ENCODE measurements around the gene ARID1B.

ARID1B gene

GRCh38 chr6:157224178-157224950 lies 447.2 kb downstream of the ARID1B start:
- Histone ChIP-seq H3K4me1 (ENCODE audit: control insufficient read depth in 5 of 5, insufficient read depth in 5 of 5, low read length in 5 of 5) (peaks cover 9 to 34% (median 21%) of the 10 kb centered on the region in 5 donors), H3K27ac (ENCODE audit: low read depth, low read length) (no peak overlapping the region), H3K9me3 (ENCODE audit: control insufficient read depth in 5 of 5, low read length in 5 of 5) (no peaks in the 10 kb centered on the region), H3K36me3 (ENCODE audit: control insufficient read depth in 5 of 5, insufficient read depth in 5 of 5, low read length in 5 of 5) (no peaks in the 10 kb centered on the region), H3K4me3 (ENCODE audit: low read depth in 1 of 5, low read length in 5 of 5) (no peak overlapping the region), H3K27me3 (ENCODE audit: control insufficient read depth in 5 of 5, insufficient read depth in 4 of 5, low read length in 5 of 5) (peaks cover 0 to 5% (median 0%) of the 10 kb centered on the region in 5 donors), H3K9ac (ENCODE audit: low read length in 5 of 5) (no peak overlapping the region)

- Histone ChIP-seq H3K9me3 (ENCODE audit: control insufficient read depth in 5 of 5, low read length in 5 of 5) (no peaks in the 10 kb centered on the region), H3K27ac (ENCODE audit: low read depth, low read length) (no peak overlapping the region), H3K4me3 (ENCODE audit: low read depth in 1 of 5, low read length in 5 of 5) (no peak overlapping the region), H3K4me1 (ENCODE audit: control insufficient read depth in 5 of 5, insufficient read depth in 5 of 5, low read length in 5 of 5) (peaks cover 9 to 34% (median 21%) of the 10 kb centered on the region in 5 donors), H3K36me3 (ENCODE audit: control insufficient read depth in 5 of 5, insufficient read depth in 5 of 5, low read length in 5 of 5) (no peaks in the 10 kb centered on the region), H3K27me3 (ENCODE audit: control insufficient read depth in 5 of 5, insufficient read depth in 4 of 5, low read length in 5 of 5) (peaks cover 0 to 3% (median 0%) of the 10 kb centered on the region in 5 donors), H3K9ac (ENCODE audit: low read length in 5 of 5) (no peak overlapping the region)
Measured at GRCh38 chr6:157224951-157225574, 447.9 kb downstream of the ARID1B start.

- H3K4me1 ChIP-seq (ENCODE audit: control insufficient read depth in 5 of 5, insufficient read depth in 5 of 5, low read length in 5 of 5) = peaks cover 9 to 32% (median 20%) of the 10 kb centered on the region in 5 donors
- no peaks in the 10 kb centered on the region for H3K36me3 ChIP-seq (ENCODE audit: control insufficient read depth in 5 of 5, insufficient read depth in 5 of 5, low read length in 5 of 5)
- no peaks in the 10 kb centered on the region for H3K9me3 ChIP-seq (ENCODE audit: control insufficient read depth in 5 of 5, low read length in 5 of 5)
- no peak overlapping the region for H3K9ac ChIP-seq (ENCODE audit: low read length in 5 of 5)
- peak overlapping the region; percentile 67 for H3K27ac ChIP-seq (ENCODE audit: low read depth, low read length)
- no peak overlapping the region for H3K4me3 ChIP-seq (ENCODE audit: low read depth in 1 of 5, low read length in 5 of 5)
- peaks cover 0 to 3% (median 0%) of the 10 kb centered on the region in 5 donors for H3K27me3 ChIP-seq (ENCODE audit: control insufficient read depth in 5 of 5, insufficient read depth in 4 of 5, low read length in 5 of 5)
Measured at GRCh38 chr6:157225575-157225995, 448.4 kb downstream of the ARID1B start.

GRCh38 chr6:157226026-157226625 lies 448.9 kb downstream of the ARID1B start:
- H3K9ac ChIP-seq (ENCODE audit: low read length in 5 of 5) = no peak overlapping the region
- H3K36me3 ChIP-seq (ENCODE audit: control insufficient read depth in 5 of 5, insufficient read depth in 5 of 5, low read length in 5 of 5) = no peaks in the 10 kb centered on the region
- peaks cover 0 to 3% (median 0%) of the 10 kb centered on the region in 5 donors for H3K27me3 ChIP-seq (ENCODE audit: control insufficient read depth in 5 of 5, insufficient read depth in 4 of 5, low read length in 5 of 5)
- no peak overlapping the region for H3K4me3 ChIP-seq (ENCODE audit: low read depth in 1 of 5, low read length in 5 of 5)
- no peaks in the 10 kb centered on the region for H3K9me3 ChIP-seq (ENCODE audit: control insufficient read depth in 5 of 5, low read length in 5 of 5)
- H3K27ac ChIP-seq (ENCODE audit: low read depth, low read length) = peak overlapping the region; percentile 67
- peaks cover 9 to 27% (median 15%) of the 10 kb centered on the region in 5 donors for H3K4me1 ChIP-seq (ENCODE audit: control insufficient read depth in 5 of 5, insufficient read depth in 5 of 5, low read length in 5 of 5)

GRCh38 chr6:157226761-157227160 lies 449.6 kb downstream of the ARID1B start:
- H3K4me1 ChIP-seq (ENCODE audit: control insufficient read depth in 5 of 5, insufficient read depth in 5 of 5, low read length in 5 of 5) = peaks cover 6 to 21% (median 12%) of the 10 kb centered on the region in 5 donors
- H3K27ac ChIP-seq (ENCODE audit: low read depth, low read length) = no peak overlapping the region
- no peak overlapping the region for H3K4me3 ChIP-seq (ENCODE audit: low read depth in 1 of 5, low read length in 5 of 5)

GRCh38 chr6:157227202-157228166 lies 450.3 kb downstream of the ARID1B start:
- Histone ChIP-seq H3K4me3 (ENCODE audit: low read depth in 1 of 5, low read length in 5 of 5) (no peak overlapping the region), H3K27ac (ENCODE audit: low read depth, low read length) (no peak overlapping the region), H3K36me3 (ENCODE audit: control insufficient read depth in 5 of 5, insufficient read depth in 5 of 5, low read length in 5 of 5) (no peaks in the 10 kb centered on the region), H3K9me3 (ENCODE audit: control insufficient read depth in 5 of 5, low read length in 5 of 5) (no peaks in the 10 kb centered on the region), H3K9ac (ENCODE audit: low read length in 5 of 5) (no peak overlapping the region), H3K4me1 (ENCODE audit: control insufficient read depth in 5 of 5, insufficient read depth in 5 of 5, low read length in 5 of 5) (peaks cover 6 to 22% (median 12%) of the 10 kb centered on the region in 5 donors), H3K27me3 (ENCODE audit: control insufficient read depth in 5 of 5, insufficient read depth in 4 of 5, low read length in 5 of 5) (peaks cover 0 to 3% (median 0%) of the 10 kb centered on the region in 5 donors)

More at GRCh38 chr6:157226761-157227160, 449.6 kb downstream of the ARID1B start:
- no peaks in the 10 kb centered on the region for H3K9me3 ChIP-seq (ENCODE audit: control insufficient read depth in 5 of 5, low read length in 5 of 5)
- H3K9ac ChIP-seq (ENCODE audit: low read length in 5 of 5) = no peak overlapping the region
- H3K27me3 ChIP-seq (ENCODE audit: control insufficient read depth in 5 of 5, insufficient read depth in 4 of 5, low read length in 5 of 5) = peaks cover 0 to 3% (median 0%) of the 10 kb centered on the region in 5 donors
- H3K36me3 ChIP-seq (ENCODE audit: control insufficient read depth in 5 of 5, insufficient read depth in 5 of 5, low read length in 5 of 5) = no peaks in the 10 kb centered on the region

- Histone ChIP-seq H3K4me3 (ENCODE audit: low read depth in 1 of 5, low read length in 5 of 5) (no peak overlapping the region), H3K9me3 (ENCODE audit: control insufficient read depth in 5 of 5, low read length in 5 of 5) (no peaks in the 10 kb centered on the region), H3K27ac (ENCODE audit: low read depth, low read length) (no peak overlapping the region), H3K36me3 (ENCODE audit: control insufficient read depth in 5 of 5, insufficient read depth in 5 of 5, low read length in 5 of 5) (no peaks in the 10 kb centered on the region), H3K27me3 (ENCODE audit: control insufficient read depth in 5 of 5, insufficient read depth in 4 of 5, low read length in 5 of 5) (peaks cover 0 to 11% (median 0%) of the 10 kb centered on the region in 5 donors), H3K4me1 (ENCODE audit: control insufficient read depth in 5 of 5, insufficient read depth in 5 of 5, low read length in 5 of 5) (peaks cover 6 to 29% (median 18%) of the 10 kb centered on the region in 5 donors), H3K9ac (ENCODE audit: low read length in 5 of 5) (no peak overlapping the region)
Measured at GRCh38 chr6:157228426-157229131, 451.4 kb downstream of the ARID1B start.

GRCh38 chr6:157229132-157229618 lies 452.0 kb downstream of the ARID1B start:
- peaks cover 0 to 11% (median 0%) of the 10 kb centered on the region in 5 donors for H3K27me3 ChIP-seq (ENCODE audit: control insufficient read depth in 5 of 5, insufficient read depth in 4 of 5, low read length in 5 of 5)
- H3K9me3 ChIP-seq (ENCODE audit: control insufficient read depth in 5 of 5, low read length in 5 of 5) = no peaks in the 10 kb centered on the region
- H3K27ac ChIP-seq (ENCODE audit: low read depth, low read length) = no peak overlapping the region
- H3K4me1 ChIP-seq (ENCODE audit: control insufficient read depth in 5 of 5, insufficient read depth in 5 of 5, low read length in 5 of 5) = peaks cover 6 to 29% (median 18%) of the 10 kb centered on the region in 5 donors
- H3K36me3 ChIP-seq (ENCODE audit: control insufficient read depth in 5 of 5, insufficient read depth in 5 of 5, low read length in 5 of 5) = no peaks in the 10 kb centered on the region
- H3K9ac ChIP-seq (ENCODE audit: low read length in 5 of 5) = no peak overlapping the region
- H3K4me3 ChIP-seq (ENCODE audit: low read depth in 1 of 5, low read length in 5 of 5) = no peak overlapping the region

GRCh38 chr6:157229713-157230112 lies 452.5 kb downstream of the ARID1B start:
- H3K9me3 ChIP-seq (ENCODE audit: control insufficient read depth in 5 of 5, low read length in 5 of 5) = no peaks in the 10 kb centered on the region
- H3K4me3 ChIP-seq (ENCODE audit: low read depth in 1 of 5, low read length in 5 of 5) = no peak overlapping the region
- H3K27me3 ChIP-seq (ENCODE audit: control insufficient read depth in 5 of 5, insufficient read depth in 4 of 5, low read length in 5 of 5) = peaks cover 0 to 13% (median 3%) of the 10 kb centered on the region in 5 donors
- no peak overlapping the region for H3K9ac ChIP-seq (ENCODE audit: low read length in 5 of 5)
- H3K4me1 ChIP-seq (ENCODE audit: control insufficient read depth in 5 of 5, insufficient read depth in 5 of 5, low read length in 5 of 5) = peaks cover 6 to 29% (median 18%) of the 10 kb centered on the region in 5 donors
- H3K27ac ChIP-seq (ENCODE audit: low read depth, low read length) = no peak overlapping the region
- H3K36me3 ChIP-seq (ENCODE audit: control insufficient read depth in 5 of 5, insufficient read depth in 5 of 5, low read length in 5 of 5) = no peaks in the 10 kb centered on the region

Data from subcutaneous abdominal adipose tissue (tissue), 5 donors.